ENCODE results near the gene KRTAP20-3. TPM values are rescaled to one million over a fixed set of nuclear protein-coding genes. Genes with fewer than 3 reads are reported as not detected.

KRTAP20-3 gene
- total RNA-seq, 1 experiment from 2014 or later, result not detected

DNA sequence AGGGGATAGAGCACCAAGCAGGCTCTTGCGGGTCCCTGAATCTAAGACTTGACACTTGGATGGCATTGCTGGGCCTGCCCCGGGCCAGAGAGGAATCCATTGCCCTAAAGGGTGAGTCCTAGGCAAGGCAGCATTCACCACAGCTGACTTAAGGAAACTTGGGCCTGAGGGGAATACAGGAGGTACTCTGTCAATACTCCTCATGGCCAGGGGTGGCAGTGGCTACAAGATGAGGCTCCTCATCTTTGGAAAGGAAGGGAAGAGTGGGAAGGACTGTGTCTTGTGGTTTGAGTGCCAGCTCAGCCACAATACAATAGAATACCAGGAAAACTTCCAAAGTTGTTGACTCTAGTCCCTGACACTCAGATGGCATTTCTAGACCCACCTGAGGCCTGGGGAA is 36.7 kb upstream of the KRTAP20-3 start:
- no TSS peak for BruUV-seq (replicated peaks)
- ChIA-PET CTCF (no interaction called here), POLR2A (ENCODE audit: unreplicated experiment) (no interaction called here)
- Histone ChIP-seq H3K27me3 (ENCODE audit: low read length) (no peaks in the 10 kb centered on the region), H3K9me3 (ENCODE audit: low read length) (no peaks in the 10 kb centered on the region), H3K4me3 (ENCODE audit: low read length) (no peak overlapping the region), H4K20me1 (ENCODE audit: low read length) (no peaks in the 10 kb centered on the region), H3K4me1 (ENCODE audit: insufficient read depth, low read length) (no peaks in the 10 kb centered on the region), H2AFZ (ENCODE audit: low read length) (no peak overlapping the region), H3K79me2 (ENCODE audit: low read length) (no peaks in the 10 kb centered on the region), H3K27ac (ENCODE audit: low read length) (no peak overlapping the region), H3K36me3 (ENCODE audit: low read depth, low read length) (no peaks in the 10 kb centered on the region), H3K9me2 (replicated peaks; ENCODE audit: low read length) (no peaks in the 10 kb centered on the region), H3K9ac (ENCODE audit: low read length) (no peak overlapping the region), H3F3A (ENCODE audit: low read length, unreplicated experiment) (no peaks in the 10 kb centered on the region), H3K4me2 (ENCODE audit: low read length) (no peak overlapping the region)
- ATAC-seq, result peak; percentile 31; the same call in 1 of the 2 replicates
- DNase-seq, result peak; percentile 53
- intact Hi-C loops (cut with micrococcal nuclease), result no loop called here
- no peak for TF ChIP-seq EZH2phosphoT487 (IDR thresholded peaks at IDR 0.05; ENCODE audit: borderline replicate concordance, low read length)
- peak; percentile 42; the same call in 1 of the 2 replicates for TF ChIP-seq CTCF (conservative IDR thresholded peaks at IDR 0.05; ENCODE audit: low read depth, low read length)

- intact Hi-C loops (cut with micrococcal nuclease), result no loop called here
- Histone ChIP-seq H2AFZ (ENCODE audit: low read length) (no peak overlapping the region), H3K4me2 (ENCODE audit: low read length) (no peak overlapping the region), H3K4me3 (ENCODE audit: low read length) (no peak overlapping the region), H3K27me3 (ENCODE audit: low read length) (no peaks in the 10 kb centered on the region), H3K27ac (ENCODE audit: low read length) (no peak overlapping the region), H3K9ac (ENCODE audit: low read length) (no peak overlapping the region), H3K9me2 (replicated peaks; ENCODE audit: low read length) (no peaks in the 10 kb centered on the region; the same call in 1 of the 2 replicates), H3K79me2 (ENCODE audit: low read length) (no peaks in the 10 kb centered on the region), H3F3A (ENCODE audit: low read length, unreplicated experiment) (no peaks in the 10 kb centered on the region), H4K20me1 (ENCODE audit: low read length) (no peaks in the 10 kb centered on the region), H3K4me1 (ENCODE audit: insufficient read depth, low read length) (peaks cover 6% of the 10 kb centered on the region; the same call in 1 of the 2 replicates), H3K36me3 (ENCODE audit: low read depth, low read length) (no peaks in the 10 kb centered on the region), H3K9me3 (ENCODE audit: low read length) (no peaks in the 10 kb centered on the region)
- no peak for TF ChIP-seq EZH2 (IDR thresholded peaks at IDR 0.05; ENCODE audit: low read length, unreplicated experiment)
- no peak for TF ChIP-seq EZH2phosphoT487 (IDR thresholded peaks at IDR 0.05; ENCODE audit: borderline replicate concordance, low read length)
- TF ChIP-seq CTCF (conservative IDR thresholded peaks at IDR 0.05; ENCODE audit: low read depth, low read length), result no peak
- BruUV-seq (replicated peaks), result no TSS peak
- CTCF ChIA-PET, result no interaction called here
- ATAC-seq (no peak), DNase-seq (no peak)
- POLR2A ChIA-PET (ENCODE audit: unreplicated experiment), result no interaction called here
Observed at GRCh38 chr21:30612132-30612531, 30.5 kb upstream of the KRTAP20-3 start.

- Histone ChIP-seq H3K27me3 (ENCODE audit: low read length) (no peaks in the 10 kb centered on the region), H2AFZ (ENCODE audit: low read length) (no peak within 1 kb of the TSS), H3K4me3 (ENCODE audit: low read length) (no peak within 1 kb of the TSS), H3K9ac (ENCODE audit: low read length) (no peak within 1 kb of the TSS), H3K79me2 (ENCODE audit: low read length) (no peaks in the 10 kb centered on the region), H3F3A (ENCODE audit: low read length, unreplicated experiment) (no peaks in the 10 kb centered on the region), H4K20me1 (ENCODE audit: low read length) (no peaks in the 10 kb centered on the region), H3K9me3 (ENCODE audit: low read length) (no peaks in the 10 kb centered on the region), H3K4me2 (ENCODE audit: low read length) (no peak within 1 kb of the TSS), H3K4me1 (ENCODE audit: insufficient read depth, low read length) (peaks cover 8% of the 10 kb centered on the region), H3K9me2 (replicated peaks; ENCODE audit: low read length) (no peaks in the 10 kb centered on the region; the same call in 1 of the 2 replicates), H3K27ac (ENCODE audit: low read length) (no peak within 1 kb of the TSS), H3K36me3 (ENCODE audit: low read depth, low read length) (no peaks in the 10 kb centered on the region)
- ChIA-PET CTCF (no interaction called here), POLR2A (ENCODE audit: unreplicated experiment) (no interaction called here)
- BruUV-seq (replicated peaks), result no TSS peak
- intact Hi-C loops (cut with micrococcal nuclease), result no loop called here
- no peak for TF ChIP-seq EZH2 (IDR thresholded peaks at IDR 0.05; ENCODE audit: low read length, unreplicated experiment)
- no peak for TF ChIP-seq EZH2phosphoT487 (IDR thresholded peaks at IDR 0.05; ENCODE audit: borderline replicate concordance, low read length)
- no peak for TF ChIP-seq CTCF (conservative IDR thresholded peaks at IDR 0.05; ENCODE audit: low read depth, low read length)
- DNase-seq (peak; percentile 45), ATAC-seq (peak; percentile 38; the same call in 1 of the 2 replicates)
Observed at GRCh38 chr21:30613836-30614235, 28.8 kb upstream of the KRTAP20-3 start, which contains the start of gene KRTAP6-1. KRTAP6-1 (minus strand) TSS chr21:30613930; CDS start chr21:30613904, 26 bp downstream.

Measured in PC-3 (cell line).